ENCODE measurements around the gene INF2. TPM values are rescaled to one million over a fixed set of nuclear protein-coding genes. Genes with fewer than 3 reads are reported as not detected.

INF2 gene
- total RNA-seq, 1 experiment from 2014 or later = 58.3 TPM

DNA sequence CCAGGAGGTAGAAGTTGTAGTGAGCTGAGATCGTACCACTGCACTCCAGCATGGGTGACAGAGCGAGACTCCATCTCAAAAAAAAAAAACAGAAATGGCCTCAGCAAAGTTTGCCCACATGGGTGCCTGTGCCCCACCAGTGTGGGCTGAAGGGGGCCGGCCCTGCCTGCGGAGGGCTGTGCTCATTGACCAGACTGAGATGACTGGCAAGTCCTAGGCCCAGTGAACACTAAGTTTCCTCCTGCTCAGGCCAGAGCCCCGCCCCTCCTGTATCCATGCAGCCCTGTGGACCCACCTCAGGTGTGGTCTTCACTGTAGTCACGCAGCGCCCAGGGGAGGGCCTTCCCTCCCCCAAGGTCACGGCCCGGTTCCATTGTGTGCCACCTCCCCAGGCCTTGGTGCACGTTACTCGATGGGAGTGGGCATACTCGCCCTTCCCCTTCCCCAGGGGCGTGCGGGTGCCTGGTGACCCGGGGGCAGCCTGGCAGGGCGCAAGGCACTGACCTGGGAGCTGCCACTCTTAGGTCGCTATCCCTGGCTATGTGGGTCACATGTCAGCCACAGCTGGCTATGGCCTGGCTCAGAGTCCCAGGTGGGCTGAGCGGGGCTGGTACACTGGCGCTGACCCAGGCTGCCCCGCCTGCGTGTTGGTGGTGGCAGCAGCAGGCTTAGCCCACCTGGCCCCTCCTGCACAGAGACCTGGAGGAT, 16.1 kb downstream of the INF2 start:
- Mint-ChIP-seq H3K4me3 (no peak overlapping the region), H3K27ac (no peak overlapping the region), H3K36me3 (ENCODE audit: insufficient read depth in 1 of 3, low read depth in 3 of 3) (peaks cover 26 to 33% (median 30%) of the 10 kb centered on the region in 3 experiments), H3K27me3 (ENCODE audit: low read depth) (no peaks in the 10 kb centered on the region; the same call in 1 of the 2 replicates), H3K4me1 (peaks cover 6 to 23% of the 10 kb centered on the region in 2 experiments), H3K9me3 (peaks cover 7 to 12% of the 10 kb centered on the region in 2 experiments)
- Histone ChIP-seq H3K23ac (ENCODE audit: insufficient read length, low read depth, low read length) (no peak overlapping the region), H3K79me1 (ENCODE audit: insufficient read depth, low read depth, low read length, poor library complexity, severe bottlenecking) (no peaks in the 10 kb centered on the region), H3K18ac (ENCODE audit: insufficient read length, low read depth, low read length) (no peak overlapping the region), H3K9me3 (ENCODE audit: control insufficient read depth, low read depth, low read length) (no peaks in the 10 kb centered on the region), H2BK15ac (ENCODE audit: low read depth, low read length) (no peak overlapping the region), H2AK5ac (ENCODE audit: insufficient read length, low read length) (no peak overlapping the region), H4K20me1 (ENCODE audit: control insufficient read depth, insufficient read depth, insufficient read length) (no peaks in the 10 kb centered on the region), H3K27ac (ENCODE audit: insufficient read length, low read depth, low read length) (no peak overlapping the region), H2BK120ac (ENCODE audit: low read depth, low read length, poor library complexity, severe bottlenecking) (no peak overlapping the region), H3K4me2 (ENCODE audit: insufficient read depth, insufficient read length, low read length) (no peak overlapping the region), H2BK20ac (ENCODE audit: low read depth, low read length, poor library complexity, severe bottlenecking) (no peak overlapping the region), H2BK12ac (ENCODE audit: insufficient read length, low read depth, low read length) (no peak overlapping the region), H3T11ph (ENCODE audit: low read length) (no peak overlapping the region), H3K9ac (ENCODE audit: extremely low read depth, insufficient read length, low read length) (no peak overlapping the region), H2AFZ (ENCODE audit: low read length) (no peak overlapping the region), H3K27me3 (ENCODE audit: insufficient read depth, low read length) (no peaks in the 10 kb centered on the region), H3K79me2 (ENCODE audit: insufficient read depth, low read length) (no peaks in the 10 kb centered on the region), H4K91ac (ENCODE audit: insufficient read length, low read depth, low read length) (no peak overlapping the region), H3K56ac (ENCODE audit: insufficient read length, low read depth, low read length) (no peak overlapping the region), H3K14ac (ENCODE audit: insufficient read depth, low read length) (no peak overlapping the region; the same call in 1 of the 2 replicates), H3K4ac (ENCODE audit: low read depth, low read length) (no peak overlapping the region), H3K23me2 (ENCODE audit: insufficient read length, low read depth, low read length, poor library complexity, severe bottlenecking) (no peaks in the 10 kb centered on the region), H2BK5ac (ENCODE audit: insufficient read length, low read length) (no peak overlapping the region), H4K8ac (replicated peaks; ENCODE audit: insufficient read length, low read depth, low read length) (no peak overlapping the region), H4K5ac (ENCODE audit: insufficient read length, low read depth, low read length) (no peak overlapping the region), H3K4me1 (ENCODE audit: insufficient read depth, low read length) (no peaks in the 10 kb centered on the region)
- DNase-seq = no peak
- no CpG with 5 or more reads among the region's 21 CpGs for WGBS (ENCODE audit: extremely low coverage, insufficient read length, low lambda C conversion rate)
- TF ChIP-seq, protein P1, sequence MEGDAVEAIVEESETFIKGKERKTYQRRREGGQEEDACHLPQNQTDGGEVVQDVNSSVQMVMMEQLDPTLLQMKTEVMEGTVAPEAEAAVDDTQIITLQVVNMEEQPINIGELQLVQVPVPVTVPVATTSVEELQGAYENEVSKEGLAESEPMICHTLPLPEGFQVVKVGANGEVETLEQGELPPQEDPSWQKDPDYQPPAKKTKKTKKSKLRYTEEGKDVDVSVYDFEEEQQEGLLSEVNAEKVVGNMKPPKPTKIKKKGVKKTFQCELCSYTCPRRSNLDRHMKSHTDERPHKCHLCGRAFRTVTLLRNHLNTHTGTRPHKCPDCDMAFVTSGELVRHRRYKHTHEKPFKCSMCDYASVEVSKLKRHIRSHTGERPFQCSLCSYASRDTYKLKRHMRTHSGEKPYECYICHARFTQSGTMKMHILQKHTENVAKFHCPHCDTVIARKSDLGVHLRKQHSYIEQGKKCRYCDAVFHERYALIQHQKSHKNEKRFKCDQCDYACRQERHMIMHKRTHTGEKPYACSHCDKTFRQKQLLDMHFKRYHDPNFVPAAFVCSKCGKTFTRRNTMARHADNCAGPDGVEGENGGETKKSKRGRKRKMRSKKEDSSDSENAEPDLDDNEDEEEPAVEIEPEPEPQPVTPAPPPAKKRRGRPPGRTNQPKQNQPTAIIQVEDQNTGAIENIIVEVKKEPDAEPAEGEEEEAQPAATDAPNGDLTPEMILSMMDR (conservative IDR thresholded peaks at IDR 0.05) = no peak

Measured in H9 (cell line).